ENCODE measurements around the gene TRAK1. TPM values are rescaled to one million over a fixed set of nuclear protein-coding genes. Genes with fewer than 3 reads are reported as not detected.

The TRAK1 gene
- total RNA-seq, 1 donor from 2014 or later, result 36.8 TPM

DNA sequence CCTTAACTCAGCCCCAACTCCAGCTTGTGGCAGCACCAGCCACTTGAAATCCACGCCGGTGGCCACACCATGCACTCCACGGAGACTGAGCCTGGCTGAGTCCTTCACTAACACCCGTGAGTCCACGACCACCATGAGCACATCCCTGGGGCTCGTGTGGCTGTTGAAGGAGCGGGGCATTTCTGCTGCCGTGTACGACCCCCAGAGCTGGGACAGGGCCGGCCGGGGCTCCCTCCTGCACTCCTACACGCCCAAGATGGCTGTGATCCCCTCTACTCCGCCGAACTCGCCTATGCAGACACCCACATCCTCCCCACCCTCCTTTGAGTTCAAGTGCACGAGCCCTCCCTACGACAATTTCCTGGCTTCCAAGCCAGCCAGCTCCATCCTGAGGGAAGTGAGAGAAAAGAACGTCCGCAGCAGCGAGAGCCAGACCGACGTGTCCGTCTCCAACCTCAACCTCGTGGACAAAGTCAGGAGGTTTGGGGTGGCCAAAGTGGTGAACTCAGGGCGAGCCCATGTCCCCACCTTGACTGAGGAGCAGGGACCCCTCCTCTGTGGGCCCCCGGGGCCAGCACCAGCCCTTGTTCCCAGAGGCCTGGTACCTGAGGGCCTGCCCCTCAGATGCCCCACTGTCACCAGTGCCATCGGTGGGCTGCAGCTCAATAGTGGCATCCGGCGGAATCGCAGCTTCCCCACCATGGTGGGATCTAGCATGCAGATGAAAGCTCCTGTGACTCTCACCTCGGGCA, 132.0 kb downstream of the TRAK1 start:
- Histone ChIP-seq H3K4me3 (no peak overlapping the region), H3K27ac (no peak overlapping the region), H3K27me3 (no peaks in the 10 kb centered on the region), H3K36me3 (peaks cover 0 to 31% of the 10 kb centered on the region in 2 donors), H3K9me3 (no peaks in the 10 kb centered on the region), H3K4me1 (no peaks in the 10 kb centered on the region)
- TF ChIP-seq POLR2AphosphoS5 (IDR thresholded peaks at IDR 0.05; ENCODE audit: insufficient read depth in 1 of 2, low read depth in 1 of 2), result no peak
- no peak for TF ChIP-seq POLR2A (IDR thresholded peaks at IDR 0.05)
- TF ChIP-seq, protein P1, sequence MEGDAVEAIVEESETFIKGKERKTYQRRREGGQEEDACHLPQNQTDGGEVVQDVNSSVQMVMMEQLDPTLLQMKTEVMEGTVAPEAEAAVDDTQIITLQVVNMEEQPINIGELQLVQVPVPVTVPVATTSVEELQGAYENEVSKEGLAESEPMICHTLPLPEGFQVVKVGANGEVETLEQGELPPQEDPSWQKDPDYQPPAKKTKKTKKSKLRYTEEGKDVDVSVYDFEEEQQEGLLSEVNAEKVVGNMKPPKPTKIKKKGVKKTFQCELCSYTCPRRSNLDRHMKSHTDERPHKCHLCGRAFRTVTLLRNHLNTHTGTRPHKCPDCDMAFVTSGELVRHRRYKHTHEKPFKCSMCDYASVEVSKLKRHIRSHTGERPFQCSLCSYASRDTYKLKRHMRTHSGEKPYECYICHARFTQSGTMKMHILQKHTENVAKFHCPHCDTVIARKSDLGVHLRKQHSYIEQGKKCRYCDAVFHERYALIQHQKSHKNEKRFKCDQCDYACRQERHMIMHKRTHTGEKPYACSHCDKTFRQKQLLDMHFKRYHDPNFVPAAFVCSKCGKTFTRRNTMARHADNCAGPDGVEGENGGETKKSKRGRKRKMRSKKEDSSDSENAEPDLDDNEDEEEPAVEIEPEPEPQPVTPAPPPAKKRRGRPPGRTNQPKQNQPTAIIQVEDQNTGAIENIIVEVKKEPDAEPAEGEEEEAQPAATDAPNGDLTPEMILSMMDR (IDR thresholded peaks at IDR 0.05), result no peak
- intact Hi-C loops (cut with DNase I), result no loop called here
- no peak for DNase-seq (ENCODE audit: extremely low spot score in 2 of 2)

DNA sequence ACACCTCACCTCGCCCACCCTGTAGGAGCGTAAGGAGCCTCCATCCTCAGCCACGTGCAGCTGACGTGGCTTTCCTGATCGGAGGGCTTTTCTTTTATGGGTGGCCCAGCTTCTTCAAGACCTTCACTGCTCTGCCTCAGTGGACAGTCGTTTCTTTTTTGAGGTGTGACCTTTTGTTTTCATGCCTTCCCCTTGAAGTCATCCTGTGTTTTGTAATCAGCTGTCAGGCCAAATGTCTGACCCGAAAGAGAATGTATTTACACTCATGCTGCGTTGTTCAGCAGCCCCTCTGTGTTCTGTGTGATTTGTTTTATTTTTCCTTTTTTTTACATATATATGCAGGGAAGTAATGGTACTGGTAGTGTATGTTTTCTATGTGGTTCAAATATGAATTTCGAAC, 133.0 kb downstream of the TRAK1 start:
- peak overlapping the region; percentile 21 for H3K27ac ChIP-seq
- H3K36me3 ChIP-seq, result peaks cover 0 to 31% of the 10 kb centered on the region in 2 donors
- no peaks in the 10 kb centered on the region for H3K9me3 ChIP-seq
- no peak overlapping the region for H3K4me3 ChIP-seq
- no peaks in the 10 kb centered on the region for H3K4me1 ChIP-seq
- DNase-seq (ENCODE audit: extremely low spot score in 2 of 2), result no peak
- intact Hi-C loops (cut with DNase I), result no loop called here
- H3K27me3 ChIP-seq, result no peaks in the 10 kb centered on the region
- TF ChIP-seq POLR2A (IDR thresholded peaks at IDR 0.05) (no peak), POLR2AphosphoS5 (IDR thresholded peaks at IDR 0.05; ENCODE audit: insufficient read depth in 1 of 2, low read depth in 1 of 2) (no peak)
- TF ChIP-seq, protein P1 (IDR thresholded peaks at IDR 0.05), result no peak

DNA sequence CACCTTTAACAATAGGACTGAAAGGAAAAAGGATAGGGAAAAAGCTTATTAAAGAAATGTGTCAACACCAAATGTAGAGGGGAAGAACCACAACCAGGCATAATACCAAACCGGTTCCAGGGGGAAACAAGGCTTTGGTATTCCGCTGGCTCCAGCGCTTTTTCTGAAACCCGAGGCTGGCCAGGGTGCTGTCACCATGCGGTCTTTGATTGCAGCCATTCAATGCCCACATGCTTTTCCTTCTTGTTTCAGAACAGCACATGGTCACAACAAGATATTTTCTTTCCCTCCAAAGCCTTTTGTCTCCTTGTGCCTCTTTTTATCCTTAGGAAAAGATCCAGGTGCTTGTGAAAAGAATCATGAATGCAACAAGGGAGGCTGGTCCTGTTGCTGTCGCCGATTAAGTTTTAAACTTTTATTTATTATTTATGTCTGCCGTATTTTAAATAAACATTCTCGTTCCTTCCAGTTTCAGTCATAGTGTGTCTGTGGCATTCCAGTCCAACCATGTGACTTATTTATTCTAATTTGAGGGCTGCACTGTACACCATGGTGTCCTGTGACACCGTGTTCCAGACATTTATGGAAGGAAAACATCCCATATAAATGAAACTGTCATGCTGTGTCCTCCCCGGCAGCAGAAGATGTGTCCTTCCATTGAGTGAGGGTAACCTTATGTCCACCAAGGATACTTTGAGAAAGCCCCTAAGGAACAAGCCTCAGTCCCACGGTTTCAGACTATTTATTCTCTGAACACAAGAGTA, 133.7 kb downstream of the TRAK1 start:
- intact Hi-C loops (cut with DNase I), result no loop called here

DNA sequence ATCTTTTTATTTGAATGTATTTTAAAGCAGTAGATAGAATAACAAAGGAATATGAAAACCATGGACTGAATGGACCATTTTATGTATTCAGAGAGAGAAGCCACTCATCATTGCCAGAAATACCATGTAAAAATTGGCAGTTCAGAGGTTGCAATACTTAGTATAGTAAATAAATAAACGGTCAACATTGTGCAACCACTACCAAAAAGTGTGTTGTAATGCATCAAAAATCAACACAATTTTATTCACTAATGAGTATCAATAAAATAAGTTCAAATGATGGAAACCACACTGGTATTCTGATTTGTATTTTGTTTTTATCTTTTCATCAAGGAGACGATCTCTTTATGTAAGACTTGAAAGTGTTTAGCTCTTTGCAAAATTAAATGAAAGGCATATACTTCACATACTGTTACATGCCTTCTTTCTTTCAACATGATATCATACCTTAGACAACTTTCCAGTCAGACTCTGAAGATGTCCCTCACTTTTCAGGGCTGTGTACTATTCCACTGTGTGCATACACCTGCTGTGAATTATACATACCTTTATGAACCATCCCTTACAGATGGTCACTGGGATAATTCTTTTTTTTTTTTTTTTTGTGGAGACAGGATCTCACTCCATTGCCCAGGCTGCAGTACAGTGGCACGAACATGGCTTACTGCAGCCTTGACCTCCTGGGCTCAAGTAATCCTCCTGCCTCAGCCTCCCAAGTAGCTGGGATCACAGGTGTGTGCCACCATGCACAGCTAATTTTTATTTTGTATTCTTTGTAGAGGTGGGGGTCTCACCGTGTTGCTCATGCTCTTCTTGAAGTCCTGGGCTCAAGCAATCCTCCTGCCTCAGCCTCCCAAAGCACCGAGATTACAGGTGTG, 134.6 kb downstream of the TRAK1 start:
- Histone ChIP-seq H3K4me1 (peaks cover 4% of the 10 kb centered on the region), H3K36me3 (peaks cover 0 to 26% of the 10 kb centered on the region in 2 donors), H3K27me3 (no peaks in the 10 kb centered on the region), H3K27ac (peak overlapping the region; percentile 21), H3K9me3 (no peaks in the 10 kb centered on the region), H3K4me3 (no peak overlapping the region)
- intact Hi-C loops (cut with DNase I), result no loop called here
- TF ChIP-seq POLR2AphosphoS5 (IDR thresholded peaks at IDR 0.05; ENCODE audit: insufficient read depth in 1 of 2, low read depth in 1 of 2), result no peak
- no peak for DNase-seq (ENCODE audit: extremely low spot score in 2 of 2)

More for the DNA sequence above, 133.7 kb downstream of the TRAK1 start:
- Histone ChIP-seq H3K36me3 (peaks cover 0 to 31% of the 10 kb centered on the region in 2 donors), H3K4me3 (no peak overlapping the region), H3K27ac (peak overlapping the region; percentile 21), H3K27me3 (no peaks in the 10 kb centered on the region), H3K9me3 (no peaks in the 10 kb centered on the region), H3K4me1 (no peaks in the 10 kb centered on the region)
- no peak for DNase-seq (ENCODE audit: extremely low spot score in 2 of 2)
- peak in 1 of 2 donors; percentile 55 for TF ChIP-seq POLR2AphosphoS5 (IDR thresholded peaks at IDR 0.05; ENCODE audit: insufficient read depth in 1 of 2, low read depth in 1 of 2)
- TF ChIP-seq, protein P1 (IDR thresholded peaks at IDR 0.05), result no peak

All from vagina (tissue), 2 donors.